DOHH2 (cell line): ENCODE data around the gene EMSY.

Experiments used
- H3F3A ChIP-seq: fragments of 200-600 bp; sonication (generic), shearing (Covaris generic); 2 replicates; pipeline ENCODE4 v1.6.0; 2016; ENCODE audit warnings: antibody characterized with exemption, mild to moderate bottlenecking; ENCODE audit not compliant: control insufficient read depth, insufficient read depth
- H3K27ac ChIP-seq: fragments of 200-600 bp; sonication (generic); 2 replicates; pipeline ENCODE4 v1.5.1; 2014; ENCODE audit warnings: low read depth, mild to moderate bottlenecking, low read length, moderate library complexity
- H3K27me3 ChIP-seq: fragments of 200-600 bp; sonication (generic); 2 replicates; pipeline ENCODE4 v1.6.1; 2014; ENCODE audit warnings: mild to moderate bottlenecking, low read length, mixed read lengths; ENCODE audit not compliant: control insufficient read depth
- H3K36me3 ChIP-seq: fragments of 200-600 bp; sonication (generic); 2 replicates; pipeline ENCODE4 v1.6.1; 2014; ENCODE audit warnings: mild to moderate bottlenecking, low read length, moderate library complexity, mixed read lengths; ENCODE audit not compliant: control insufficient read depth
- H3K4me1 ChIP-seq: fragments of 200-600 bp; sonication (generic); 2 replicates; pipeline ENCODE4 v1.6.1; 2014; ENCODE audit warnings: mild to moderate bottlenecking, low read length, mixed read lengths; ENCODE audit not compliant: control insufficient read depth
- H3K4me2 ChIP-seq: fragments of 200-600 bp; sonication (generic); 2 replicates; pipeline ENCODE4 v1.6.0; 2014; ENCODE audit warnings: mild to moderate bottlenecking, low read length, moderate library complexity
- H3K4me3 ChIP-seq: fragments of 200-600 bp; sonication (generic); 2 replicates; pipeline ENCODE4 v1.5.1; 2014; ENCODE audit warnings: mild to moderate bottlenecking, low read length, mixed read lengths
- H3K79me2 ChIP-seq: fragments of 200-600 bp; sonication (generic); 2 replicates; pipeline ENCODE4 v1.6.1; 2014; ENCODE audit warnings: mild to moderate bottlenecking, low read length, mixed read lengths; ENCODE audit not compliant: control insufficient read depth
- H3K9me2 ChIP-seq: fragments of 200-600 bp; sonication (generic); replicated peaks from 2 replicates; pipeline ENCODE4 v1.6.1; 2014; ENCODE audit warnings: mild to moderate bottlenecking, low read length, mixed read lengths; ENCODE audit not compliant: control insufficient read depth
- H3K9me3 ChIP-seq: fragments of 200-600 bp; sonication (generic); 2 replicates; pipeline ENCODE4 v1.6.1; 2014; ENCODE audit warnings: antibody characterized with exemption, low read length, mixed read lengths; ENCODE audit not compliant: control insufficient read depth, insufficient read depth
- H4K20me1 ChIP-seq: fragments of 200-600 bp; sonication (generic); 2 replicates; pipeline ENCODE4 v1.6.0; 2014; ENCODE audit warnings: low read depth, mild to moderate bottlenecking, antibody characterized with exemption, low read length, moderate library complexity; ENCODE audit not compliant: control insufficient read depth, insufficient read depth
- EZH2phosphoT487 ChIP-seq: fragments of 200-600 bp; sonication (generic); IDR thresholded peaks from 2 replicates; pipeline ENCODE4 v1.6.1; 2017; ENCODE audit warnings: borderline replicate concordance, mild to moderate bottlenecking, antibody characterized with exemption, low read length, moderate library complexity, mixed read lengths
- TF ChIP-seq, protein P1 (sequence below): fragments of 200-600 bp; sonication (generic); IDR thresholded peaks from one replicate; pipeline ENCODE4 v1.5.1; 2014; ENCODE audit warnings: antibody characterized with exemption, mild to moderate bottlenecking, low read depth, low read length; ENCODE audit not compliant: poor library complexity, severe bottlenecking

Gene EMSY

DNA sequence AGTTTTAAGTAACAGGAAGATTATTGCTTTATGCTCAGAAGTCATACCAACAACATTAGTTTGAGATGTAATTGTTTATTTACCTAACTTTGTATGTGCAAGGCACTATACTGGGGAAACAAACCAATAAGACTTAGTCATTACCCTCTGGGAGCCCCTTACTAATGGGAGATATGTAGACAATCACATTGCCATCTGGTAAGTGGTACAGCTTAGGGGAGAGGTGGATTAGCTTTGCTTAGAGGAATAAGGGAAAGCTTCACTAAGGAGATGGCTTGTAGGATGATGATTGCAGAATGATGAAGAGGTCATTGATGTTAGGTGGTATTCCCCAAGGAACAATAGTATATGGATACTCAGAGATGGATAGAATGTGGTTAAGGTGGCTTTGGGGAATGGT, 17.5 kb downstream of the EMSY start:
- Histone ChIP-seq H3K36me3 (peaks cover 46% of the 10 kb centered on the region), H3K4me3 (no peak overlapping the region), H3K4me2 (no peak overlapping the region), H3K27me3 (no peaks in the 10 kb centered on the region), H3K79me2 (no peaks in the 10 kb centered on the region), H3F3A (no peaks in the 10 kb centered on the region), H3K9me3 (no peaks in the 10 kb centered on the region), H4K20me1 (no peaks in the 10 kb centered on the region), H3K27ac (no peak overlapping the region), H3K4me1 (no peaks in the 10 kb centered on the region), H3K9me2 (no peaks in the 10 kb centered on the region)
- no peak for TF ChIP-seq EZH2phosphoT487

DNA sequence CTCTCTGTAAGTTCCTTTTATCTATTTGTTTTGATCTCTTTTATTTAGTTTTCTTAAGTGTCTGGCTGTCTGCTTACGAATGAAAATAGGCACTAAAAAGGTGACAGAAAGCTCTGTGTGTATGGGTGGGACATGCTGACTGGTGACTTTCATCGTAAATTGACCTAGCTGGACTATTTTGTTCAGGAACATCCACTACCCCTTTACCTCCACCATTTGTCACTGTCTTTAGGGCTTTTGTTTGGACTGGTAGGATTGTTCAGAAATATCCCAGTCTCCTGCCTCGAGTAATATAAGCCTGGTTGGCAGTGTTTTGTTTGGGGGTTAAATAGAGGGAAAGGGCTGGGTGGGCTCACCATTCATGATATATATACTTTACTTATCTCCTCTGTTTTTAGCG, 20.9 kb downstream of the EMSY start:
- peaks cover 45% of the 10 kb centered on the region for H3K36me3 ChIP-seq
- TF ChIP-seq, protein P1, sequence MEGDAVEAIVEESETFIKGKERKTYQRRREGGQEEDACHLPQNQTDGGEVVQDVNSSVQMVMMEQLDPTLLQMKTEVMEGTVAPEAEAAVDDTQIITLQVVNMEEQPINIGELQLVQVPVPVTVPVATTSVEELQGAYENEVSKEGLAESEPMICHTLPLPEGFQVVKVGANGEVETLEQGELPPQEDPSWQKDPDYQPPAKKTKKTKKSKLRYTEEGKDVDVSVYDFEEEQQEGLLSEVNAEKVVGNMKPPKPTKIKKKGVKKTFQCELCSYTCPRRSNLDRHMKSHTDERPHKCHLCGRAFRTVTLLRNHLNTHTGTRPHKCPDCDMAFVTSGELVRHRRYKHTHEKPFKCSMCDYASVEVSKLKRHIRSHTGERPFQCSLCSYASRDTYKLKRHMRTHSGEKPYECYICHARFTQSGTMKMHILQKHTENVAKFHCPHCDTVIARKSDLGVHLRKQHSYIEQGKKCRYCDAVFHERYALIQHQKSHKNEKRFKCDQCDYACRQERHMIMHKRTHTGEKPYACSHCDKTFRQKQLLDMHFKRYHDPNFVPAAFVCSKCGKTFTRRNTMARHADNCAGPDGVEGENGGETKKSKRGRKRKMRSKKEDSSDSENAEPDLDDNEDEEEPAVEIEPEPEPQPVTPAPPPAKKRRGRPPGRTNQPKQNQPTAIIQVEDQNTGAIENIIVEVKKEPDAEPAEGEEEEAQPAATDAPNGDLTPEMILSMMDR: no peak
- no peak for TF ChIP-seq EZH2phosphoT487
- no peaks in the 10 kb centered on the region for H3K9me3 ChIP-seq
- H3F3A ChIP-seq: no peaks in the 10 kb centered on the region
- no peak overlapping the region for H3K4me3 ChIP-seq
- H4K20me1 ChIP-seq: no peaks in the 10 kb centered on the region
- no peaks in the 10 kb centered on the region for H3K9me2 ChIP-seq
- no peak overlapping the region for H3K27ac ChIP-seq
- no peaks in the 10 kb centered on the region for H3K4me1 ChIP-seq
- H3K27me3 ChIP-seq: no peaks in the 10 kb centered on the region
- H3K79me2 ChIP-seq: no peaks in the 10 kb centered on the region
- H3K4me2 ChIP-seq: no peak overlapping the region

- Histone ChIP-seq H3K27ac (no peak overlapping the region), H3K36me3 (peaks cover 46% of the 10 kb centered on the region), H3K4me2 (no peak overlapping the region), H3K4me3 (no peak overlapping the region), H4K20me1 (no peaks in the 10 kb centered on the region), H3K27me3 (no peaks in the 10 kb centered on the region), H3K9me3 (no peaks in the 10 kb centered on the region), H3K79me2 (no peaks in the 10 kb centered on the region), H3K4me1 (no peaks in the 10 kb centered on the region), H3F3A (no peaks in the 10 kb centered on the region), H3K9me2 (no peaks in the 10 kb centered on the region)
- TF ChIP-seq, protein P1: no peak
- TF ChIP-seq EZH2phosphoT487: no peak
Observed at GRCh38 chr11:76466666-76467065, 21.8 kb downstream of the EMSY start.

DNA sequence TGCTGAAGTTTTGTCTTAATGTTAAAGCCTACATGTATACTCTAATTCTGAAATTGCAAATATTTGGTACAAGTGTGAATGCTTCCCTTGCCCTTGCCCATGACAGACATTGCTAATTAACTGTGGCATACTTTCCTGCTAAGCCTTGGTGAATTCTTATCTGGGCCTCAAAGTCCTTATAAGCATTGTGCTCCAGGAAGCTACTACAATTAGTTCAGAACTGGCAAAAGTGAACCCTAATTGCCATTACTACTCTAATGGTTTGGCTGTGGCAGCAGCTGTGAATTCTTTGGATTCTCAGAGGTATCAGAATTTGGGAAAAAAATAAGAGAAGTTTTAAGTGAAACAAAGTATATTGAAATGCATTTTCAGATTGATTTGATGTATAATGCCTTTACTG, 24.3 kb downstream of the EMSY start:
- H3K9me2 ChIP-seq: no peaks in the 10 kb centered on the region
- no peaks in the 10 kb centered on the region for H3K27me3 ChIP-seq
- TF ChIP-seq EZH2phosphoT487: no peak
- TF ChIP-seq, protein P1: no peak
- H3K9me3 ChIP-seq: no peaks in the 10 kb centered on the region
- no peaks in the 10 kb centered on the region for H4K20me1 ChIP-seq
- no peaks in the 10 kb centered on the region for H3F3A ChIP-seq
- H3K27ac ChIP-seq: no peak overlapping the region
- no peak overlapping the region for H3K4me2 ChIP-seq
- peaks cover 54% of the 10 kb centered on the region for H3K36me3 ChIP-seq
- no peaks in the 10 kb centered on the region for H3K4me1 ChIP-seq
- H3K79me2 ChIP-seq: no peaks in the 10 kb centered on the region
- H3K4me3 ChIP-seq: no peak overlapping the region
